Measurements from ENCODE around the gene PURB.

DNA sequence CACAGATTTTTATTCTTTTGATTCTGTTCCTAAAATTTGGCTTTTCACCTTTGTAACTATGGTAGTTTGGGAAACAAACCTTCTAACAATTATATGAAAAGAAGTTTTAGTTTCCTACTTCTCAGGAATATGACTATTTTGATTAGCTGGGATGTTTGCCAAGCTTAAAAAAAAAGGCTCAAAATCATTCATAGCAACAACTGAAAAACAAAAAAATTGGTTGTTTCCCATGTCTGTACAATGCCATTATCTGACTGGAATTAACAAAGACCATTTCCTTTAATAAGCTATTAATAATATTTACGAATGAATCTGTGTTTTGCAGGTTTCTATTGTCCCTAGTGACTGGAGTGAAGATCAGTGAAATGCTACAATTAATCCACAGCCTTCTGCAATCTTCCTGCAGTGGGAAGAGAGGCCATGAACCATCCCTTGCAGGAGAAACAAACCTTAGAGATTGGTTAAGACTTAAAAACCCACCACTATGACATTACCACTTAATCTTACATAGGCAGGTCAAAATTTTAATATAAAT, 4.2 kb downstream of the PURB start:
- TF ChIP-seq GATA2 (IDR thresholded peaks at IDR 0.05; ENCODE audit: low read depth, low read length): no peak
- no peak for TF ChIP-seq GATA3 (IDR thresholded peaks at IDR 0.05; ENCODE audit: low read depth, low read length)

All from SH-SY5Y (cell line).